Tibial nerve (tissue), 4 donors: Measurements from ENCODE around the gene LRRC63. TPM values are rescaled to one million over a fixed set of nuclear protein-coding genes. Genes with fewer than 3 reads are reported as not detected.
"Not testable (repeated sequence)": the region's sequence is repeated elsewhere in the genome, so short reads cannot be mapped to it uniquely, and the experiment has no call there.

Source experiments
- DNase-seq, 2 donors: peaks; one replicate each; pipeline ENCODE4 v3.0.0-alpha.2; 2019; ENCODE audit warnings: low spot score in 2 of 2
- H3K27ac ChIP-seq, 4 donors: fragments of 200-600 bp; sonication (generic) in 3 of 4; one replicate each; pipeline ENCODE4 v1.5.1; 2017 to 2019; ENCODE audit warnings: mild to moderate bottlenecking in 1 of 4
- H3K27me3 ChIP-seq, 2 donors: fragments of 200-600 bp; sonication (generic) in 1 of 2; one replicate each; pipeline versions ENCODE4 v1.5.1 to v1.6.0; 2017 to 2019
- H3K36me3 ChIP-seq, 3 donors: fragments of 200-600 bp; sonication (generic); one replicate each; pipeline ENCODE4 v1.5.1; 2018 to 2019
- H3K4me1 ChIP-seq, 4 donors: fragments of 200-600 bp; sonication (generic) in 3 of 4; one replicate each; pipeline ENCODE4 v1.5.1; 2017 to 2019
- H3K4me3 ChIP-seq, 4 donors: fragments of 200-600 bp; sonication (generic) in 3 of 4; one replicate each; pipeline ENCODE4 v1.5.1; 2017 to 2019; ENCODE audit warnings: mild to moderate bottlenecking in 1 of 4, moderate library complexity in 1 of 4
- H3K9me3 ChIP-seq, 4 donors: fragments of 200-600 bp; sonication (generic) in 3 of 4; one replicate each; pipeline ENCODE4 v1.5.1; 2017 to 2019
- CTCF ChIP-seq, 5 experiments: fragments of 200-600 bp in 3 of 5; fragments of 450-650 bp in 2 of 5; sonication (generic) in 3 of 5; IDR thresholded peaks; one replicate each; pipeline ENCODE4 v1.5.1; 2016 to 2019; ENCODE audit warnings: antibody characterized with exemption in 5 of 5, mild to moderate bottlenecking in 3 of 5, moderate library complexity in 2 of 5
- EP300 ChIP-seq, 2 donors: sonication (generic); formaldehyde crosslinking; IDR thresholded peaks; one replicate each; pipeline ENCODE4 v1.6.1; 2017; ENCODE audit warnings: antibody characterized with exemption in 2 of 2, mild to moderate bottlenecking in 1 of 2
- POLR2A ChIP-seq, 2 donors: fragments of 450-650 bp; IDR thresholded peaks; one replicate each; pipeline ENCODE4 v1.6.1; 2017; ENCODE audit warnings: antibody characterized with exemption in 2 of 2, mild to moderate bottlenecking in 2 of 2, moderate library complexity in 2 of 2
- WGBS, 2 donors: methylation state at CpG; one replicate each; pipeline ENCODE4 v1.1.5; 2018; 5-methylcytosine and 5-hydroxymethylcytosine counted together
- total RNA-seq, 4 donors: library from RNA; depleted of rRNA; stranded (reverse); fragments of >200 nt; gene quantifications; one replicate each; pipeline ENCODE4 v1.1.0, GENCODE V29; 2016

The LRRC63 gene, protein sequence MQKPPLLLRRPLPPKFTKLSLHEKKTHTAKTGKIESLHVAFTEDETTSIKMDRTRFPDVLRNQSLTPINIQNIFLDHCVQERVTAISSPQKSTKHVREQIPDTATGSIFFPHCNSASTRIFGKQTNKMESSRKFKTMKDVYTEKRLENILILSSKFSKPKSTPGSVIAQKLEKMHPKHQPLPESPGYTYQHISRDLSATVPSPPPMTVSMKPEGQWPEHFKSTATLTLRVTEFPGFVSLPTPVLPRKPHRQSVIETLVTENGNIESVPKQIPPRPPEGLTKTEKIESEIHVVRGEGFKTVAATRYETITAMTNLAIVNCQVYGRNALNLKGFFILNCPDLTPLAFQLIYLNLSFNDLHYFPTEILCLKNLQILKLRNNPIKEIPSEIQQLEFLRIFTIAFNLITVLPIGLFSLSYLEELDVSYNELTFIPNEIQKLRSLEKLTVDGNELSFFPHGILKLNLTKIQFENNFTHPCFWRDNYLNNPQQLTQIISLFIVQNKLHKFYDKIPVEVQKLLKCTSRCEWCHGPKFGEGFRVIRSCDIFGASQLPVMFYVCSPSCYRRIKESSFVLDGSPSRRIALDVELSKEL
- under 1 TPM in 1 of 4 donors, not detected in 3; 0.78 TPM for total RNA-seq

DNA sequence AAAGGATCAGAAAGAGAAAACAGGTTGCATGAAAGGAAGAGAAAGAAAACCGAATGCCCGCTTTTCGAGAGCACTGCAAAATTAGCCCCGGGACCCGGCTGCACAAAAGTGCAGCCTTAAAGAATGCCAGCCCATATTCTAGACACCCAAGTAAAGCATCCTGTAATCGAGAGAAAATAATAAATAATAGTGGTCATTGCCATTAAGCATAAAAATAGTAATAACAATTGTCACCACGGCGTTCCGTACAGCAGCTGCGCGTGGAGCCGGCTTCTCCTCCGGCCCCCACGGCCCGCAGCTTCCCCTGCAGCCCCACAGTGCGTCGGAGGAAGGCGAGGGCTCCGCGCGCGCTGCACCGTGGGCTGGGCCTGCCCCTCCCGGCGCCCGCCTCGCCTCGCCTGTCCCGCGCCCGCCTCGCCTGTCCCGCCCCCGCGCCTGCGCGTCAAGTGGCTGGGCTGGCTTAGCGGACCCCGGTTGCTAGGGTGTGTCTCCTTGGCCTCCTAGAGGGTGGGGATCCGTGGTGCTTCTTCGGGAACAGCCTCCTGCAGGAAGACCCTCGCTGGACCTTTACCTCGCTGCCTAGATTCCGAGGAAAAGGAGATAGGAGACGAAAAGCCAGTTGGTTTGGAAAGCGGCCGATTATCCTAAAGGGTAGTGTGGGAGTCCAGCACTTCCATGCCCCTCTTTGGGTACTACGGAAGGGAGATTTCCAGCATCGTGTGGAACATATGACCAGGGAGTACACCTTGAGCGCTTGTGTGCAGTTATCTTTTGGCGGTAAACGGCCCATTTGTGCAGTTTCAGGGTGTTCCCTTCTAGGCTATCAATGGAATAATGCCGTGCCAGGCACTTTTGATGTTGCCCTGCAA is at the start of gene LRRC63:
Gene LRRC63 (plus strand): TSS at position 446 of the 869 bp plus-strand sequence. CDS start 1,107 bp downstream, outside the sequence.
- 3% methylated on average over 42 to 53 of the region's 53 CpGs for WGBS, 2 donors
- peak; percentile 41 to 45 for DNase-seq
- TF ChIP-seq POLR2A (IDR thresholded peaks at IDR 0.05) (no peak), EP300 (IDR thresholded peaks at IDR 0.05) (no peak), CTCF (IDR thresholded peaks at IDR 0.05) (no peak)

GRCh38 chr13:46162741-46163140 is 49.0 kb upstream of the LRRC63 start:
- H3K36me3 ChIP-seq, H3K27me3 ChIP-seq, H3K27ac ChIP-seq, H3K4me3 ChIP-seq, DNase-seq, H3K9me3 ChIP-seq, H3K4me1 ChIP-seq: not testable (repeated sequence)
- WGBS, 2 donors, result 94 to 96% methylated on average over 22 to 35 of the region's 36 CpGs

More for the DNA sequence above, at the start of gene LRRC63:
- Histone ChIP-seq H3K9me3 (peaks cover 0 to 4% (median 0%) of the 10 kb centered on the region in 4 donors), H3K4me1 (peaks cover 0 to 11% (median 2%) of the 10 kb centered on the region in 4 donors), H3K27me3 (no peaks in the 10 kb centered on the region), H3K36me3 (no peaks in the 10 kb centered on the region), H3K27ac (peak within 1 kb of the TSS in 2 of 4 donors; percentile 4 to 28), H3K4me3 (peak within 1 kb of the TSS; percentile 35 to 54 (median 50))

- no peak overlapping the region for H3K27ac ChIP-seq
- no peaks in the 10 kb centered on the region for H3K9me3 ChIP-seq
- H3K27me3 ChIP-seq, result no peaks in the 10 kb centered on the region
- DNase-seq, result no peak
- TF ChIP-seq EP300 (IDR thresholded peaks at IDR 0.05) (no peak), CTCF (IDR thresholded peaks at IDR 0.05) (no peak), POLR2A (IDR thresholded peaks at IDR 0.05) (no peak)
- H3K4me3 ChIP-seq, result no peak overlapping the region
- peaks cover 0 to 14% (median 5%) of the 10 kb centered on the region in 4 donors for H3K4me1 ChIP-seq
- no peaks in the 10 kb centered on the region for H3K36me3 ChIP-seq
These were observed 47.1 kb upstream of the LRRC63 start for GRCh38 chr13:46164661-46165060.

GRCh38 chr13:46165485-46166223 is 46.1 kb upstream of the LRRC63 start:
- TF ChIP-seq CTCF (IDR thresholded peaks at IDR 0.05) (no peak), POLR2A (IDR thresholded peaks at IDR 0.05) (no peak), EP300 (IDR thresholded peaks at IDR 0.05) (no peak)
- Histone ChIP-seq H3K36me3 (no peaks in the 10 kb centered on the region), H3K27me3 (no peaks in the 10 kb centered on the region), H3K4me3 (no peak overlapping the region), H3K27ac (no peak overlapping the region), H3K4me1 (peaks cover 0 to 16% (median 10%) of the 10 kb centered on the region in 4 donors), H3K9me3 (no peaks in the 10 kb centered on the region)
- 32 to 42% methylated on average over 5 of the region's 5 CpGs for WGBS, 2 donors
- no peak for DNase-seq

DNA sequence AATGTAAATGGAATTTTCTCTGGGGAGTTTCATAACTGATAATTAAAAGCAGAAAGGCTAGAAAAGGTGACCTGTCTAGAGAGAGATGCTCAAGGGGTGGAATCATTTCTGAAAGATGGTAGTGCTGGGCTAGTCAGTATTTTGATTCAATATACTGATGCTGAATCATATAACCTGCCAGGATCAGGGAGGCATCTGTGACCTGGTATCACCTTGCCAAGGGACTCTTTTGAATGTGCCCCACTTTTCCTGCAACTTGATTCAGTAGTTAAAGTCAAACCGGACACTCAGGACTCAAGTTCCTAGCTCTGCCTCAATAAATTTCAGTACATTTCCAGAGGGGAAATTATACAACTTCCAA is 45.5 kb upstream of the LRRC63 start:
- no peak overlapping the region for H3K27ac ChIP-seq
- no peak for TF ChIP-seq POLR2A (IDR thresholded peaks at IDR 0.05)
- TF ChIP-seq CTCF (IDR thresholded peaks at IDR 0.05), result no peak
- no peak for TF ChIP-seq EP300 (IDR thresholded peaks at IDR 0.05)
- DNase-seq, result no peak
- H3K4me1 ChIP-seq, result peaks cover 0 to 17% (median 13%) of the 10 kb centered on the region in 4 donors
- 72 to 81% methylated on average over 1 of the region's 1 CpG for WGBS, 2 donors
- no peak overlapping the region for H3K4me3 ChIP-seq
- no peaks in the 10 kb centered on the region for H3K36me3 ChIP-seq
- H3K9me3 ChIP-seq, result no peaks in the 10 kb centered on the region
- H3K27me3 ChIP-seq, result no peaks in the 10 kb centered on the region
